ENCODE results near the gene SRGAP2. TPM values are rescaled to one million over a fixed set of nuclear protein-coding genes. Genes with fewer than 3 reads are reported as not detected.
"Not testable (repeated sequence)": the region's sequence is repeated elsewhere in the genome, so short reads cannot be mapped to it uniquely, and the experiment has no call there.

SRGAP2 gene
- total and polyA plus RNA-seq, 2 donors, result 11.4 to 17.8 TPM

- H3K27me3 ChIP-seq (ENCODE audit: control insufficient read depth in 2 of 2, insufficient read depth in 1 of 2, low read length in 1 of 2); H3K27ac ChIP-seq (ENCODE audit: low read depth in 1 of 2, low read length in 1 of 2); DNase-seq (ENCODE audit: low read depth in 6 of 9, low spot score in 9 of 9); H3K36me3 ChIP-seq (ENCODE audit: control insufficient read depth in 2 of 2, insufficient read depth in 2 of 2, low read length in 1 of 2); H3K4me1 ChIP-seq (ENCODE audit: control insufficient read depth in 2 of 2, insufficient read depth in 2 of 2, low read length in 2 of 2); H3K4me3 ChIP-seq (ENCODE audit: low read length in 2 of 2); H3K9me3 ChIP-seq (ENCODE audit: control insufficient read depth in 2 of 2, insufficient read depth in 1 of 2, low read length in 1 of 2): not testable (repeated sequence)
- WGBS, result 94% methylated on average over 4 of the region's 4 CpGs
Observed at GRCh38 chr1:206220332-206221000, 17.1 kb downstream of the SRGAP2 start.

GRCh38 chr1:206221585-206221984 is 18.2 kb downstream of the SRGAP2 start:
- no CpG with 5 or more reads among the region's 4 CpGs for WGBS
- H3K9me3 ChIP-seq (ENCODE audit: control insufficient read depth in 2 of 2, insufficient read depth in 1 of 2, low read length in 1 of 2), result not testable (repeated sequence)

GRCh38 chr1:206224190-206224776 is 20.9 kb downstream of the SRGAP2 start:
- WGBS, result 97% methylated on average over 2 of the region's 6 CpGs
- not testable (repeated sequence) for DNase-seq (ENCODE audit: low read depth in 6 of 9, low spot score in 9 of 9)

More at GRCh38 chr1:206221585-206221984, 18.2 kb downstream of the SRGAP2 start:
- H3K27ac ChIP-seq (ENCODE audit: low read depth in 1 of 2, low read length in 1 of 2); H3K27me3 ChIP-seq (ENCODE audit: control insufficient read depth in 2 of 2, insufficient read depth in 1 of 2, low read length in 1 of 2); H3K36me3 ChIP-seq (ENCODE audit: control insufficient read depth in 2 of 2, insufficient read depth in 2 of 2, low read length in 1 of 2); H3K4me1 ChIP-seq (ENCODE audit: control insufficient read depth in 2 of 2, insufficient read depth in 2 of 2, low read length in 2 of 2); DNase-seq (ENCODE audit: low read depth in 6 of 9, low spot score in 9 of 9); H3K4me3 ChIP-seq (ENCODE audit: low read length in 2 of 2): not testable (repeated sequence)

GRCh38 chr1:206225386-206225785 is 22.0 kb downstream of the SRGAP2 start:
- WGBS, result 98% methylated on average over 4 of the region's 4 CpGs
- H3K4me1 ChIP-seq (ENCODE audit: control insufficient read depth in 2 of 2, insufficient read depth in 2 of 2, low read length in 2 of 2); H3K9me3 ChIP-seq (ENCODE audit: control insufficient read depth in 2 of 2, insufficient read depth in 1 of 2, low read length in 1 of 2); H3K27ac ChIP-seq (ENCODE audit: low read depth in 1 of 2, low read length in 1 of 2); H3K27me3 ChIP-seq (ENCODE audit: control insufficient read depth in 2 of 2, insufficient read depth in 1 of 2, low read length in 1 of 2); H3K36me3 ChIP-seq (ENCODE audit: control insufficient read depth in 2 of 2, insufficient read depth in 2 of 2, low read length in 1 of 2); H3K4me3 ChIP-seq (ENCODE audit: low read length in 2 of 2); DNase-seq (ENCODE audit: low read depth in 6 of 9, low spot score in 9 of 9): not testable (repeated sequence)

More at GRCh38 chr1:206224190-206224776, 20.9 kb downstream of the SRGAP2 start:
- not testable (repeated sequence) for H3K4me3 ChIP-seq (ENCODE audit: low read length in 2 of 2); H3K36me3 ChIP-seq (ENCODE audit: control insufficient read depth in 2 of 2, insufficient read depth in 2 of 2, low read length in 1 of 2); H3K4me1 ChIP-seq (ENCODE audit: control insufficient read depth in 2 of 2, insufficient read depth in 2 of 2, low read length in 2 of 2); H3K27me3 ChIP-seq (ENCODE audit: control insufficient read depth in 2 of 2, insufficient read depth in 1 of 2, low read length in 1 of 2); H3K9me3 ChIP-seq (ENCODE audit: control insufficient read depth in 2 of 2, insufficient read depth in 1 of 2, low read length in 1 of 2); H3K27ac ChIP-seq (ENCODE audit: low read depth in 1 of 2, low read length in 1 of 2)

GRCh38 chr1:206226886-206227285 is 23.5 kb downstream of the SRGAP2 start:
- not testable (repeated sequence) for H3K9me3 ChIP-seq (ENCODE audit: control insufficient read depth in 2 of 2, insufficient read depth in 1 of 2, low read length in 1 of 2); H3K36me3 ChIP-seq (ENCODE audit: control insufficient read depth in 2 of 2, insufficient read depth in 2 of 2, low read length in 1 of 2); H3K27ac ChIP-seq (ENCODE audit: low read depth in 1 of 2, low read length in 1 of 2); DNase-seq (ENCODE audit: low read depth in 6 of 9, low spot score in 9 of 9); H3K27me3 ChIP-seq (ENCODE audit: control insufficient read depth in 2 of 2, insufficient read depth in 1 of 2, low read length in 1 of 2); H3K4me3 ChIP-seq (ENCODE audit: low read length in 2 of 2); H3K4me1 ChIP-seq (ENCODE audit: control insufficient read depth in 2 of 2, insufficient read depth in 2 of 2, low read length in 2 of 2)
- WGBS, result 96% methylated on average over 3 of the region's 5 CpGs

GRCh38 chr1:206229286-206229685 is 25.9 kb downstream of the SRGAP2 start:
- H3K4me3 ChIP-seq (ENCODE audit: low read length in 2 of 2), result not testable (repeated sequence)

GRCh38 chr1:206231989-206232388 is 28.6 kb downstream of the SRGAP2 start:
- WGBS, result 97% methylated on average over 8 of the region's 9 CpGs
- H3K27ac ChIP-seq (ENCODE audit: low read depth in 1 of 2, low read length in 1 of 2); H3K4me3 ChIP-seq (ENCODE audit: low read length in 2 of 2); DNase-seq (ENCODE audit: low read depth in 6 of 9, low spot score in 9 of 9); H3K27me3 ChIP-seq (ENCODE audit: control insufficient read depth in 2 of 2, insufficient read depth in 1 of 2, low read length in 1 of 2); H3K36me3 ChIP-seq (ENCODE audit: control insufficient read depth in 2 of 2, insufficient read depth in 2 of 2, low read length in 1 of 2); H3K9me3 ChIP-seq (ENCODE audit: control insufficient read depth in 2 of 2, insufficient read depth in 1 of 2, low read length in 1 of 2); H3K4me1 ChIP-seq (ENCODE audit: control insufficient read depth in 2 of 2, insufficient read depth in 2 of 2, low read length in 2 of 2): not testable (repeated sequence)

More at GRCh38 chr1:206229286-206229685, 25.9 kb downstream of the SRGAP2 start:
- DNase-seq (ENCODE audit: low read depth in 6 of 9, low spot score in 9 of 9); H3K36me3 ChIP-seq (ENCODE audit: control insufficient read depth in 2 of 2, insufficient read depth in 2 of 2, low read length in 1 of 2); H3K27ac ChIP-seq (ENCODE audit: low read depth in 1 of 2, low read length in 1 of 2); H3K9me3 ChIP-seq (ENCODE audit: control insufficient read depth in 2 of 2, insufficient read depth in 1 of 2, low read length in 1 of 2); H3K27me3 ChIP-seq (ENCODE audit: control insufficient read depth in 2 of 2, insufficient read depth in 1 of 2, low read length in 1 of 2); H3K4me1 ChIP-seq (ENCODE audit: control insufficient read depth in 2 of 2, insufficient read depth in 2 of 2, low read length in 2 of 2): not testable (repeated sequence)
- WGBS, result 93% methylated on average over 2 of the region's 2 CpGs

- not testable (repeated sequence) for H3K4me1 ChIP-seq (ENCODE audit: control insufficient read depth in 2 of 2, insufficient read depth in 2 of 2, low read length in 2 of 2); H3K27me3 ChIP-seq (ENCODE audit: control insufficient read depth in 2 of 2, insufficient read depth in 1 of 2, low read length in 1 of 2); H3K9me3 ChIP-seq (ENCODE audit: control insufficient read depth in 2 of 2, insufficient read depth in 1 of 2, low read length in 1 of 2); DNase-seq (ENCODE audit: low read depth in 6 of 9, low spot score in 9 of 9); H3K36me3 ChIP-seq (ENCODE audit: control insufficient read depth in 2 of 2, insufficient read depth in 2 of 2, low read length in 1 of 2); H3K27ac ChIP-seq (ENCODE audit: low read depth in 1 of 2, low read length in 1 of 2); H3K4me3 ChIP-seq (ENCODE audit: low read length in 2 of 2)
- WGBS, result 36% methylated on average over 3 of the region's 5 CpGs
Observed at GRCh38 chr1:206232970-206233645, 29.8 kb downstream of the SRGAP2 start.

GRCh38 chr1:206234189-206234916 is 31.0 kb downstream of the SRGAP2 start:
- H3K36me3 ChIP-seq (ENCODE audit: control insufficient read depth in 2 of 2, insufficient read depth in 2 of 2, low read length in 1 of 2); DNase-seq (ENCODE audit: low read depth in 6 of 9, low spot score in 9 of 9); H3K4me3 ChIP-seq (ENCODE audit: low read length in 2 of 2); H3K27ac ChIP-seq (ENCODE audit: low read depth in 1 of 2, low read length in 1 of 2); H3K27me3 ChIP-seq (ENCODE audit: control insufficient read depth in 2 of 2, insufficient read depth in 1 of 2, low read length in 1 of 2); H3K4me1 ChIP-seq (ENCODE audit: control insufficient read depth in 2 of 2, insufficient read depth in 2 of 2, low read length in 2 of 2); H3K9me3 ChIP-seq (ENCODE audit: control insufficient read depth in 2 of 2, insufficient read depth in 1 of 2, low read length in 1 of 2): not testable (repeated sequence)
- 100% methylated on average over 3 of the region's 3 CpGs for WGBS

Measured in thymus (tissue), 11 donors.